CD4-positive, alpha-beta T cell treated with Interleukin-15 for 4 hours (primary cell): ENCODE data around the gene PGAM1.
"Not testable (repeated sequence)": the region's sequence is repeated elsewhere in the genome, so short reads cannot be mapped to it uniquely, and the experiment has no call there.

Source experiments
- DNase-seq: peaks from one replicate; pipeline ENCODE4 v3.0.0-alpha.2; 2020; ENCODE audit warnings: low spot score

Gene PGAM1

GRCh38 chr10:97459111-97459510 lies 33.1 kb downstream of the PGAM1 start:
- DNase-seq = no peak

GRCh38 chr10:97459933-97460332 lies 33.9 kb downstream of the PGAM1 start:
- no peak for DNase-seq

GRCh38 chr10:97462309-97462708 lies 36.3 kb downstream of the PGAM1 start:
- no peak for DNase-seq

GRCh38 chr10:97463363-97464132 lies 37.6 kb downstream of the PGAM1 start:
- peak; percentile 49 for DNase-seq

- no peak for DNase-seq
Observed at GRCh38 chr10:97464226-97464625, 38.2 kb downstream of the PGAM1 start.

GRCh38 chr10:97465982-97466381 lies 40.0 kb downstream of the PGAM1 start:
- no peak for DNase-seq

- no peak for DNase-seq
Observed at GRCh38 chr10:97466755-97467154, 40.8 kb downstream of the PGAM1 start.

- DNase-seq = no peak
Observed at GRCh38 chr10:97468162-97468561, 42.2 kb downstream of the PGAM1 start.

- not testable (repeated sequence) for DNase-seq
Observed at GRCh38 chr10:97468781-97469180, 42.8 kb downstream of the PGAM1 start.

GRCh38 chr10:97474918-97475317 lies 48.9 kb downstream of the PGAM1 start:
- DNase-seq = no peak

- no peak for DNase-seq
Observed at GRCh38 chr10:97475936-97476594, 50.1 kb downstream of the PGAM1 start.

- not testable (repeated sequence) for DNase-seq
Observed at GRCh38 chr10:97479410-97479809, 53.4 kb downstream of the PGAM1 start.

- no peak for DNase-seq
Observed at GRCh38 chr10:97479939-97480338, 53.9 kb downstream of the PGAM1 start.

- DNase-seq = no peak
Observed at GRCh38 chr10:97481071-97481470, 55.1 kb downstream of the PGAM1 start.

- no peak for DNase-seq
Observed at GRCh38 chr10:97482381-97482780, 56.4 kb downstream of the PGAM1 start.
